Stimulated activated CD4-positive, alpha-beta T cell treated with anti-CD3 and anti-CD28 coated beads, Interleukin-1b, Interleukin-23, amount 100 ng/mL, for 4 hours (primary cell): ENCODE measurements around the gene CACNA1A.
"Not testable (repeated sequence)": the region's sequence is repeated elsewhere in the genome, so short reads cannot be mapped to it uniquely, and the experiment has no call there.

Experiments
- DNase-seq, 2 donors: peaks; one replicate each; pipeline ENCODE4 v3.0.0-alpha.2; 2020; ENCODE audit warnings: low read depth in 2 of 2

CACNA1A gene

DNA sequence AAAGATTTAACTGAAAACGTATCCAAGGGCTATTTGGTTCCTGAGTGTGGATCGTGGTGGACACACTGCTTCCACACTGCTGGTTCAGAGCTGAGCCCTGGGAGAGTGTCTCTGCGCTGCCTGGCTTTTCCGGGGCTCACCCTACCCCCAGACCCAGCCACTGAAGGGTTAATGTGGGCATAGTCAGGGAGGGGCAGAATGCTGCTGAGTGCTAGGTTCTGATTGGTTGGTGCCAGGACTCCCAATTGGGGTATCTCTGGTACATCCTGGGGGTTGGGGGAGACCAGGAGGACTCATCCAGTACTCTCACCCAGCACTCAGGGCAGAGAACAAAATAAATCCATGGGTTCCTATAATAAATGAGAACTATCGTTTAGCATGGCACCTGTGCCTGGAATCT lies 142.3 kb downstream of the CACNA1A start:
- DNase-seq = no peak

DNA sequence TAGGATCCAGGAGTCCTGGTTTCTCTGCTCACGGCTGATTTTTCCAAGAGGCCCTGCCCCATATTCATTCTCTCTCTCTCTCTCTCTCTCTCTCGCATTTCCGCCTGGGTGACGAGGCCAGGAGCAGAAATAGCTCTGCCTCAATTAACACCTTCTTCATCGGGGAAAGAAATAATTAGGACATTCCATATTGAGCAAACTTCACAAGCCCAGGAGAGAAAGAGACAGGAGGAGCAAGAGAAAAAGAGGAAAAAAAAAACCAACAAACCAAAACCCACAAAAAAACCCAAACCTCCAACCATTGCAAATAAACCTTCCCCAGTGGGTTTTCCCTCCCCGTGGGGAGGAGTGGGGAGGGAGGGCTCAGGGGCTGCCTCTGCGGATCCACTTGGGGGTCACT lies 143.0 kb downstream of the CACNA1A start:
- DNase-seq = no peak

DNA sequence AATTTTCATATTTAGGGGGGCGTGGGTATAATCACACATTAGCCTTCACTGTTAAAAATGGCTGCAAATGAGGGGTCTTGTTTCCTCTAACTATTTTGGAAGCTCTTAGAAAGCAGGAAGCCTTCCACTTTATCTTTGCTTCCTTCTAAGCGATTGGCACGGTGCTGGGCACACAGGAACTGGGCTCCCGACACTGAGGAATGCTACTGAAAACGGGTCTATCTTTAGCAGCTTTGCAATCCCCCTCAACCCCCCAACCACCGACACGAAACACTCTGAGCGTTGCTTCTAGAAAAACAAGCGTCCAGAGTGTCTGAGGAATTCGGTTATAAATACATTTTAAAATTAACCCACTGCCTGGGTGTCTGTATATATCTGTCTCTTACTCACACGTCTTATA lies 143.6 kb downstream of the CACNA1A start:
- DNase-seq = no peak

DNA sequence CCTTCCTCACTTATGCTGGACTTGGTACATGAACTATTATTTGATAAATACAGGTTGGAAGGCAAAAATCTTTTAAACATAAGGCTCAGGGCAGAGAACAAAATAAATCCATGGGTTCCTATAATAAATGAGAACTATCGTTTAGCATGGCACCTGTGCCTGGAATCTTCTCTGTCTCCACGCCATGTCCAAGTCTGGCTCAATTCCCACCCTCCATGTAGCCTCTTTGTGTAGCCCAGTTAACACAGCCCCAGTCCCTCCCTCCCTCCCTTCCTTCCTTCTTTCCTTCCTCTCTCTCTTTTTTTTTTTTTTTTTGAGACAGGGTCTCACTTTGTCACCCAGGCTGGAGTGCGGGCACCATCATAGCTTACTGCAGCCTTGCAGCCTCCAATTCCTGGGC lies 144.6 kb downstream of the CACNA1A start:
- DNase-seq = not testable (repeated sequence)

DNA sequence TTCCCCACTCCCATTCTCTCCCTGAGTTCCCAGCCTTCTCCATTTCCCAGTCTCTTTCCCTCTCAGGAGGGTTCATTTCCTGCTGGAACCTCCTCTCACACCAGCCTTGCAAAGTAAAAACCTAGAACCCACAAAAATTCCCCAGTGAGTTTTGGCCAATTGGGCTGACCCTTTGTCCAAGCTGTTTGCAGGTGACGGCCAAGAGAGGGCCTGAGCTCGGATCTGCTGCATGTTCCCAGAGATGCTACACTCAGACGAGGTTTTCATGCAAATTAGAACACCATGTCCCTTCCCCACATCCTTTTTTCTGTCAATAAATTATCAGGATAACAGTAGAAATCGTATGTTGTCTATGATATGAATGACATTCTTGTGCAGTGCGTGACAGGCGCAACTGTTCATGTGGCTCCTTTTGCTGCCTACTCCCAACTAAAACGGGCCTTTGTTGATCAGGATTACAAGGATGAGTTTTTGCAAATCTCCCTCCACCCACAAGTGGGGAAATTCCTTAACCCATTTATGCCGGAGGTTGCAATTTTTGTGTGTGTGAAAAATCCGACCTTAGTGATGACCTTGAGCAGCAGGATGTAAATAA lies 149.5 kb downstream of the CACNA1A start:
- no peak for DNase-seq

DNA sequence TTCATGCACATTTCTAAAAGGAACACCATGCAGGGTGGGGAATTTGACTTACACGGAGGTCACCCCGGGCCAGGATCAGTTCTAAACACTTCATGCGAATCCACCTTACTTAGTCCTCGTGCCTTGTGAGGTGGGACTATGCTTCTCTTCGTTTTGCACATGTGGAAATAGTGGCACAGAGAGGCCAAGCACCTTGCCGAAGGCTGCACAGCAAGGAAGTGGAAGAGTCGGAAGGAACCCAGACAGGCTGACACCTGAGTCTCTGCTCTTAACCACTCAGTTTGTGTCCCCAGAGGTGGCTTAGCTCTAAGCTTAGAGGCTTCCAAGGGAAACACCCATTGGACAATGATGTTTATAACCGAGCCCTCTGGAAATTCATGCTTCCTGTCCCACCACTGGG lies 150.1 kb downstream of the CACNA1A start:
- no peak for DNase-seq

DNA sequence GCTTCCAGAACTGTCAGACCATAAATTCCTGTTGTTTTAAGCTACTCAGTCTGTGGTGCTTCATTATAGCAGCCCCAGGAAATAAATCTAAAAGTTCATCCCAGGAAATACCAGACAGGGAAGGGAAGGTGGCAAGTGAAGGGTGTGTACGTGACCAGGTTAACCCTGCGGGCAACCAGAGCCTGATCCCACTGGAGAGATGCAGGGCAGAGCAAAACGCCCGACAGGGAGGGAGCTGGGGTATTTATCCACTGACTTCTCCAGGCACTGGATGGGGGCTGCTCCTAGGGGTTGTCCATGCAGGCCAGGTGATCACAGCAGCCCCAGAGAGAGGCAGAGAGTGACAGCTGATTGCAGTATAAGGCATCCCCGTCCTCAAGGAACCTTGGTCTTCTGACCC lies 150.9 kb downstream of the CACNA1A start:
- DNase-seq = no peak

DNA sequence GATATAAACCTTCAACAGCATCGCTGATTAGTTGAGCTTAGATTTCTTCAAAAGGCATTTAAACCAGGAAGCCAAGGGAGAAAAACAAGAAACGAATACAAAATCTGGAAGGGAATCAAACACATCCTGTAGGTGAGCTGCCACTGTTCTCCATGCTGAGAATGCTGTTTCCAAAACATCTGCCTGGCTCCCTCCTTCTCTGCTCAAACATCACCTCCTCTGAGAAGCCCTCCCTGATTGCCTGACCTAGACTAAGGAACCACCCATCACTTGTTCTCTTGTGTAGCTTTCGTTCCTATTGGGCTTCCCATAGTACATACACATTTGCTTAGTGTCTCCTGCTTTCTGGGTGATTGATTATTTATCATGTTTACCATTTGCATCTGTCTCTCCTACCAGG lies 152.7 kb downstream of the CACNA1A start:
- DNase-seq = no peak

DNA sequence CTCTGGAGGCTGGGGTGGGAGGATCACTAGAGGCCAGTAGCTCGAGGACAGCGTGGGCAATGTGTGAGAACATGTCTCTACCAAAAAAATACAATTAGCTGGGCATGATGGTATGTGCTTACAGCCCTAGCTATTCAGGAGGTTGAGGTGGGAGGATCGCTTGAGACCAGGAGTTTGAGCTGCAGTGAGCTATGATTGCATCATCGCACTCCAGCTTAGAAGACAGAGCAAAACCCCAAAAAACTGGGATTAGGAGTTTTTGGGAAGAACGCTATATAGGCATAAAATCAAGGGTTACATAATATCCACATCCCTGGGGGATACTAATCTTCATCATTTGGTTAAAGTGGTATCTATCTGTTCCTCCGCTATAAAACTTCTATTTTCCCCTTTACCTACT lies 155.5 kb downstream of the CACNA1A start:
- no peak for DNase-seq

DNA sequence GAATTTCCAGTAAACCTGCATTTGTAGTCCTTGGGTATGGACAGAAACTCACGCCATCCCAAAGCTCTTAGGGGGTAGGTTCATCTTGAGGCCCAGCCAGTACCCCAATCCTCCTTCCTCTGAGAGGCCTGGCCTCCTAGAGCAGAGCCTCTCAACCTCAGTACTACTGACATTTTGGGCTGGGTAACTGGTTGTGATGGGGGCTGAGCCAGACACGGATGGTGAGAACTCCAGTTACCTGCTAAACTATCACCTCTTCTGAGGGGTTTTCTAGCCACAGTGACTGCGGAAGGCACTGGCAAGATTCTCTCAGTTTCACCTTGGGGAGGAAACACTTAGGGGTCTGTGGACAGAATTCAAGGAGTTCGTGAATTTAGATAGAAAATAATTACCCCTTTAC lies 156.2 kb downstream of the CACNA1A start:
- no peak for DNase-seq

DNA sequence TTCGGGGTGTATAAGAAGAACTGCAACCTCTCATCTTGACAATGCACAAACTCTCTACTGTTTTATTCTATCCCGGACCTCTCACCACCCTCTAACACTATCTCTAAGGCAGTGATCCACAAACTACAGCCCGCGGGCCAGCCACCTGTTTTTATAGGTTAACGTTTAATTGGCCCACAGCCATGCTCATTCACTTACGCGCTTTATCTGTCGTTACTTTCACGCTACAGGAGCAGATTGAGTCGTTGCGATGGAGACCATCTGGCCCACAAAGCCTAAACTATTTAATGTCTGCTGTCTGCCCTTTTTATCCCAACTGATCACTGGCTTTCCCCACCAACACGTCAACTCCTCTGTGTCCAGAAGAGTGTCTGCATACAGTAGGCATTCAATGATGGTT lies 158.9 kb downstream of the CACNA1A start:
- DNase-seq = no peak

DNA sequence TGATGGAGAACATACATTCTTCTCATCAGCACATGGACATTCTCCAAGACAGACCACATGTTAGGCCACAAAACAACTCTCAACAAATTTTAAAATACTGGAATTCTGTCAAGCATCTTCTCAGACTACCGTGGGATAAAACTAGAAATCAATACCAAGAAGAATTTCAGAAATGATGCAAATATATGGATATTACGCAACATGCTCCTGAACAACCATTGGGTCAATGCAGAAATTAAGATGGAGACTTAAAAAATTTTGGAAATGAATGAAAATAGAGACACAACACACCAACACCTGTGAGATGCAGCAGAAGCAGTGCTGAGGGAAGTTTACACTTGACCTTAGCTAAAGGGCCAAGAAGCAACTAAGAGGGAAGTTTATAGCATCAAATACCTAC lies 162.8 kb downstream of the CACNA1A start:
- DNase-seq = no peak

DNA sequence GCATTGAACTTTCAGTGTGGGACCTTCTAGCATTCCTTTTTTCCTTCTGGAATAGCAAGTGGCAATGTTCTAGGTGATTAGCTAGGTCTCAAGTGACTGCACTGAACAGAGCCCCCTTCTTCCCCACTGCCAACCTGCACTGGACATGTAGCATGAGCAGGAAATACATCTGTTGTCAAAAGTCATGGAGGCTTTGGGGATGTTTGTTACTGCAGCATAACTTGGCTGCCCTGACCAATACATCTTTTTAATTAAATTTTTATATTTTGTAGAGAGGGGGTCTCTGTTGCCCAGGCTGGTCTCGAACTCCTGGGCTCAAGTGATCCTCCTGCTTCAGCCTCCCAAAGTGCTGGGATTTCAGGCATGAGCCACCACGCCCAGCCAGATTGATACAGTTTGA lies 163.6 kb downstream of the CACNA1A start:
- DNase-seq = no peak

DNA sequence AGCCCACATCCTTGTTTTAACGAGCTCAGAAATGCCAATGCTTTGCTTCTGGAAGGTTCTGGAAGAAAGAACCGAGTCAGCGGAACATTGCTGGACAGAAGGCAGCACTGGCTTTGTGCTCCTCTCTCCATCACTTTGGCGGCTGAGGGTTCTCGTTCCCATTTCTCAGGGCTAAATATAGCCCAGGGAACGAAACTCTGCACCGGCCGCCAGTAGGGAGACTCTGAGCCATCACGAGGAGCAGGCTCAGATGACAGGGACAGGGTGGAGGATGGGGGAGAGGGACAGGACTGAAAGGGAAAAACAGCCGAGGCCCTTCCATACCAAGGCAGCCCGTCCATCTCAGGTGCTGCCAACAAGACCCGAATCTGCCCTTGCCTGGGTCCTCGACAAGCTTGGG lies 166.4 kb downstream of the CACNA1A start:
- DNase-seq = no peak

DNA sequence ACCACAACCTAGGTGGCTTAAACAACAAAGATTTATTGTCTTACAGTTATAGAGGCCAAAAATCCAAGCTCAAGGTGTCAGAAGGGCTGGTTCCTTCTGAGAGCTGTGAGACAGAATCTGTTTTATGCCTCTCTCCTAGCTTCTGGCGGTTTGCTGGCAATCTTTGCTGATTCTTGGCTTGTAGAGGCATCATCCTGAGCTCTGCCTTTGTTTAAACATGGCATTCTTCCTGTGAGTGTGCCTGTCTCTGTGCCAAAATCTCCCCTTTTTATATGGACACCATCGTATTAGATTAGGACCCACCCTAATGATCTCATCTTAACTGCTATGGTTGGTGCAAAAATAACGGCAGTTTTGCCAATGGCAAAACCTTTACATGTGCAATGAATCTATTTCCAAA lies 169.1 kb downstream of the CACNA1A start:
- no peak for DNase-seq

DNA sequence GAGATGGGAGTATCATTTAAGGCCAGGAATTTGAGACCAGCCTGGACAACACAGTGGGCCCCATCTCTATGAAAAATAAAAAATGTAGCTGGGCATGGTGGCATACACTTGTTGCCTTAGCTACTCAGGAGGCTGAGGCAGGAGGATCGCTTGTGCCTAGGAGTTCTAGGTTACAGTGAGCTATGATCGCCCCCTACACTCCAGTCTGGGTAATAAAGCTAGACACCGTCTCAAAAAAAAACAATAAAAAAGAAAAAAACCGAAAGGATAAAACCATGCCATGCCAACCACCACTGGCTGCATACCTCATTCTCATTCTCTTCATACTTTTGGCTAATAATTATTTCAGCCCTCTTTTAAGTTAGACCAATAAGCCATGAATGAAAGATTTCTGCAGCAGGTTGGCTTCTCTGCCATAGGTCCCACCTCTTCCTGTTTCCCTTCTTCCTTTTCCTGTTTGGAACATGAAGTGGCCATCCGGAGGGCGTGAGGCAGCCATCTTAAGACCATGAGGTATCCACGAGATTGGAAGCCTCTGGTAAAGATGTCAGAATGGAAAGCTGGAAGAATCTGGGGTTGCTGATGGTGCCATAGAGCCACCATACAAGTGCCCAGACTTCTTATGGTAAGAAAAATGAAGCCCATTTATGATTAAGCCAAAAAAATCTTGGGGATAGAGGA lies 171.3 kb downstream of the CACNA1A start:
- no peak for DNase-seq

DNA sequence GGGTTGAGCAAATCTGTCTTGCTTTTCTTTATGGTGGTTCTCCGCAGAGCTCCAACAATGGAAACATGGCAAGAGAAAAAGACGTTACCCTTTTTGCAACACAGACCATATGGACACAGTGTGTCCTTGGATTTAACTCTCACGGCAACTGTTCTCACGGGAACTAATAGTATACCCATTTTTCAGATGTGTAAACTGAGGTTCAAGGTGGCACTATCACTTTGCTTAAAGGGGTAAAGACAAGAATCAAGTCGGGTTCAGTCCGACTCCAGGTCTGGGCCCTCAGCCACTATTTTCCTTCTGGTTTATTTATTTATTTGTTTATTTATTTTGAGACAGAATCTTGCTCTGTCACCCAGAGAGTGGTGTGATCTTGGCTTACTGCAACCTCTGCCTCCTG lies 176.0 kb downstream of the CACNA1A start:
- no peak for DNase-seq

DNA sequence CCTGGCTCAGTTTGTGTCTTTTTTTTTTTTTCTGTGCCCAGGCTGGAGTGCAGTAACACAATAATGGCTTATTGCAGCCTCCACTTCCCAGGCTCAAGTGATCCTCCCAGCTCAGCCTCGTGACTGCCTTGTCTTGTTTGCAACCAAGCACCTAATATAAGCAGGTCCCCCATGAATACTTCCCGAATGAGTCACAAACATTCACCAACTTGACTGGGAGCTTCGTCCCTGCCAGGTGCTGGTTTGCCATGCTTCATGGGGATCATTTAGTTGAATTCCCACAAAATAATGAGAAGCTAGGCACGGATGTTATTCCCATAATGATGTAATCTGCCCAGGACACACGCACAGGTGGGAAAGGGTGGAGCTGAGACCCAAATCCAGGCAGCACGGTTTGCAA lies 176.5 kb downstream of the CACNA1A start:
- no peak for DNase-seq

DNA sequence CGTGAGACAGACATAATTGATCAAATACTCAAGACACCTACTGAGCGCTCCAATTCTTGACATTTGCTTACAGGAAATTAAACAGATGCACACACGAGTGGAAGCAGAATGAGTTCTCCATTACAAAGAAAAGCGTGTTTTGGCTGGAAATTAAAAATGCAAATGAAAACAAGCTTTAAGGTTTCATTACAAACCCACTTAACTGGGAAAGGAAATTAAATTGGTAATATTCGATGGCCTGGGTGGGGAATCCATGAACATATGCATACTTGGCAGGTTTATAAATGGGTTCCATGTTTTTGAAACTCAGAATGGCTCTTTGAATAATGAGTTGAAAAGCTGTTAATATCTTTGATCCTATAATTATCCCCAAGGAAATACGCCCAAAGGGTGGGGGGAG lies 178.0 kb downstream of the CACNA1A start:
- DNase-seq = no peak

DNA sequence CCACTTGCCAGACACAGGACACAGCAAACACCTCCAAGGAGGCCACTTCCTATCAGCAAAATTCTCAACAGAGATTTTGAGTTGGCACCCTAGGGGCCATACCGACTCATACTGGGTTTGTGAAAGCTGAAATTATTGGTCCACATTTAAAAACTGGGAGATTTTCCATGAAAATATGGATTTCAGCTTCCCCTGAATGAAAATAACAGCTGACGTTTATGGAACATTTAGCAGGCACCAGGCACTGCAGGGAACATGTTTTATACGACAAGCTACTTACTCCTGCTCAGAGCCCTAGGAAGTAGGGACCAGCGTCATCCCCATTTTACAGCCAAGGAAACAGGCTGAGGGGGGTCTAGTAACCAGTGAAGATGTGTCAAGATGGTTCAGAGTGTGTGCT lies 186.8 kb downstream of the CACNA1A start:
- no peak for DNase-seq

DNA sequence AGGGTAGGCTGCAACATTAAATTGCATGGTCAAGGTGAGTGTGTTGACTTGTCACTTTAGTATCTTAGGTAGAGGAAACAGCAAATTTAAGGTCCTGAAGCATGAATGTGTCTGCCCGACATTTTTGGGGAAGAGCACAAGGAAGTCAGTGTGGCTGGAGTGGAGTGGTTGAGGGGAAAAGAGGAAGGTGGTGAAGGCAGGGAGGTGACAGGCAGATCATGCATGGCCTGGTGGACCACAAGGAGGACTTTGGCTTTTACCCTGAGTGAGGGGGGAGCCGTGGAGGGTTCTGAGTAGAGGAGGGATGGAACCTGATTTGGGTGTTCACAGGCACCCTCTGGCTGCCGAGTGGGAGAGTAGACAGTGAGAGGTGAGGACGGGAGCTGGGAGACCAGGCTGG lies 188.1 kb downstream of the CACNA1A start:
- DNase-seq = no peak

DNA sequence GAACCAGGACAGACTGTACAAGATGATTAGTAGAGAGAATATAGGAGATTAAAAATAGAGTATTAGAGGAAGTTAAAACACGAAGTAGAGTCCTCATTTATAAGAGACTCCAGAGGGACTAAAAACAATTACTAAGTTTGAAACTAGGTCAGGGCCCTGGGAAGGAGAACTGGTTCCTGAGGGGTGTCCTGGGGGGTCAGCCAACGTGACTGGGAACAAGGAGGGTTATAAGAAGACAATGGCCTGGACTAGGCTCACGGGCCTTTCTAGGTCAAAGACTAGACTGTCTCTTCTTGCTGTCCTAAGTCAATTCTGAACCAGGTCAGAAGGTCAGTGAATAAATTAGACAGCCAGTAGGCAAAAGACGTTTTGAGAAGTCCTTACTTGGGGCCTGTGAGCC lies 190.8 kb downstream of the CACNA1A start:
- DNase-seq = no peak

DNA sequence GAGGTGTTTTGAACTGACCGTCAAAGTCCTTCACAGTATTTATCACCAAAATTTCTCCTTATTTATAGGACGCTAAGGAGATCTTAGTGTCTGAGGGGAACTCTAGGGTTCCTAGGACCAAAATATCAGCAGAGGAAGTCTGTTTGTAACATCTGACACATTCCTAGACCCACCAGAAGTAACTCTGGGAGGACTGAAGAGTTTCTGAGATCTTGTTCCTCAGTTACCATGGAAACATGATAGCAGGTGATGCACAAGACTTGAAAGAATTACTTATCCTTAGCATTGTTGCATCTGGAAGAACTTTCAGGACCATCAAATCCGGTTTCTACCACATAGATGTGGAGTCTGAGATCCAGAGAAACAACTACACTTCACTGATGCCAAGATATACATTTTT lies 191.5 kb downstream of the CACNA1A start:
- DNase-seq = no peak

DNA sequence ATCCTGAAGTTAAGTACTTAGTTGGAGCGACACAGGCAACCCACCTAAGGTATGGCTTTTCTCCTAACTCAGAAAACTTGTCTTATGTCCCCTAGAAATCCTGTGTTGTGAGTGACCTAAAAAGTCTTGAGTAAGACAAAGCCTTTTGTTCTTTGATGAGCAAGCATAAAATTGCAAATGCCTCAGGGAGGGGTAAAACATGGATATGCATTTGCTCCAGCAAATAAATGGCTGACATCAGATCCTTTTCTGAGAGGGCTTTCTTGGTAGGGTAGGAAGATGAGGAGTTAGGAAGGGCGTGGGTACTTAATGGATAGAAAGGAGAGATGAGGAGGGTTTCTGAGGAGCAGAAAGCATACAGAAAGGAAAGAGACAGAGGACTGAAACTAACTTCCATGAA lies 192.4 kb downstream of the CACNA1A start:
- no peak for DNase-seq
